Keratinocyte (primary cell): ENCODE measurements around the gene MRPS27. TPM values are rescaled to one million over a fixed set of nuclear protein-coding genes. Genes with fewer than 3 reads are reported as not detected.

Experiments used
- DNase-seq: peaks from one replicate; pipeline ENCODE4 v3.0.0-alpha.2; 2011; ENCODE audit warnings: low read depth, missing footprints, low spot score
- FAIRE-seq: peaks from 2 replicates; lab custom pipeline; 2011; peaks lifted over from hg19 to GRCh38; lab: Jason Lieb, UNC
- H2AFZ ChIP-seq: 2 replicates; pipeline ENCODE4 v1.6.0; 2012; ENCODE audit warnings: low read length, control low read depth, inconsistent platforms; ENCODE audit not compliant: control insufficient read depth
- H3K27ac ChIP-seq: 2 replicates; pipeline ENCODE4 v1.5.1; 2011; ENCODE audit warnings: low read length; ENCODE audit not compliant: control insufficient read depth, insufficient read depth
- H3K27me3 ChIP-seq: 3 replicates; pipeline ENCODE4 v1.6.0; 2011; ENCODE audit warnings: low read length; ENCODE audit not compliant: control insufficient read depth, insufficient read depth; ENCODE audit errors: extremely low read depth
- H3K36me3 ChIP-seq, 2 experiments: 2 replicates in 1 of 2; 3 replicates in 1 of 2; pipeline ENCODE4 v1.5.1; 2011; ENCODE audit warnings: low read length in 2 of 2, mild to moderate bottlenecking in 1 of 2; ENCODE audit not compliant: control insufficient read depth in 2 of 2, insufficient read depth in 2 of 2; ENCODE audit errors: extremely low read depth in 1 of 2
- H3K4me1 ChIP-seq: 3 replicates; pipeline ENCODE4 v1.5.1; 2011; ENCODE audit warnings: low read length; ENCODE audit not compliant: control insufficient read depth, insufficient read depth; ENCODE audit errors: extremely low read depth
- H3K4me2 ChIP-seq: 3 replicates; pipeline ENCODE4 v1.6.0; 2011; ENCODE audit warnings: low read depth, low read length; ENCODE audit not compliant: control insufficient read depth, insufficient read depth; ENCODE audit errors: extremely low read depth
- H3K4me3 ChIP-seq, 3 experiments: fragments of 200-600 bp in 1 of 3; sonication (generic) in 1 of 3; 2 replicates in 2 of 3; 3 replicates in 1 of 3; pipeline ENCODE4 v1.5.1; 2011 to 2016; ENCODE audit warnings: low read length in 3 of 3, mild to moderate bottlenecking in 3 of 3, control low read depth in 2 of 3, inconsistent platforms in 1 of 3, low read depth in 1 of 3, mixed read lengths in 1 of 3, mixed run types in 1 of 3, moderate library complexity in 1 of 3; ENCODE audit not compliant: control insufficient read depth in 2 of 3, insufficient read depth in 2 of 3; ENCODE audit errors: extremely low read depth in 1 of 3
- H3K79me2 ChIP-seq: 2 replicates; pipeline ENCODE4 v1.6.0; 2012; ENCODE audit warnings: low read length; ENCODE audit not compliant: control insufficient read depth, insufficient read depth
- H3K9ac ChIP-seq: 3 replicates; pipeline ENCODE4 v1.6.0; 2011; ENCODE audit warnings: low read length; ENCODE audit not compliant: control insufficient read depth, insufficient read depth; ENCODE audit errors: extremely low read depth
- H3K9me1 ChIP-seq: 3 replicates; pipeline ENCODE4 v1.6.0; 2011; ENCODE audit warnings: low read length; ENCODE audit not compliant: control insufficient read depth, insufficient read depth; ENCODE audit errors: extremely low read depth
- H3K9me3 ChIP-seq: 2 replicates; pipeline ENCODE4 v1.5.1; 2012; ENCODE audit warnings: low read depth, low read length; ENCODE audit not compliant: control insufficient read depth
- H4K20me1 ChIP-seq: 3 replicates; pipeline ENCODE4 v1.6.0; 2011; ENCODE audit warnings: low read length; ENCODE audit not compliant: control insufficient read depth, insufficient read depth; ENCODE audit errors: extremely low read depth
- EZH2 ChIP-seq: IDR thresholded peaks from one replicate; pipeline ENCODE4 v1.6.1; 2012; ENCODE audit warnings: inconsistent platforms, mild to moderate bottlenecking, low read length, moderate library complexity
- dilution Hi-C: fragments of 300-500 bp; cut with MboI; formaldehyde crosslinking; loops from one replicate; pipeline ENCODE4 v1.7.0; 2020; ENCODE audit warnings: low sequenced_read_pairs; ENCODE audit not compliant: extremely low pct_ligation_motif_present
- polyA plus RNA-seq, 5 experiments: library from polyadenylated mRNA; depleted of rRNA in 3 of 5; stranded (reverse) in 3 of 5; stranded (forward) in 1 of 5; unstranded in 1 of 5; fragments of >200 nt; gene quantifications; 1 replicate in 1 of 5; 2 replicates in 3 of 5; 3 replicates in 1 of 5; pipeline versions ENCODE4 v1.2.1 to v1.2.3, GENCODE V29; 2011 to 2012; ENCODE audit warnings: missing spikeins in 2 of 5, low read depth in 1 of 5, low replicate concordance in 1 of 5
- TF ChIP-seq, protein P1 (sequence below), 3 experiments: IDR thresholded peaks in 1 of 3; conservative IDR thresholded peaks in 1 of 3; optimal IDR thresholded peaks in 1 of 3; 2 replicates in 2 of 3; 3 replicates in 1 of 3; pipeline versions ENCODE3 to v1.5.1; 2011; ENCODE audit warnings: low read length in 3 of 3, mild to moderate bottlenecking in 3 of 3, moderate library complexity in 2 of 3, control low read depth in 1 of 3, inconsistent platforms in 1 of 3; ENCODE audit not compliant: insufficient read depth in 2 of 3; ENCODE audit errors: extremely low read depth in 1 of 3

The MRPS27 gene
- polyA plus RNA-seq, 1 donor (not counting 4 experiments of a cell fraction or from before 2014, with no cell fraction given) = 98.7 TPM

- Histone ChIP-seq H2AFZ (no peak overlapping the region), H3K4me3 (no peak overlapping the region), H3K27ac (no peak overlapping the region), H3K36me3 (peaks cover 3 to 10% of the 10 kb centered on the region in 2 experiments), H3K79me2 (peaks cover 8% of the 10 kb centered on the region), H3K9me3 (no peaks in the 10 kb centered on the region), H3K27me3 (no peaks in the 10 kb centered on the region), H3K9ac (no peak overlapping the region), H3K4me1 (no peaks in the 10 kb centered on the region), H4K20me1 (no peaks in the 10 kb centered on the region), H3K9me1 (no peaks in the 10 kb centered on the region), H3K4me2 (no peak overlapping the region)
- DNase-seq (no peak), FAIRE-seq (no peak)
- dilution Hi-C loops = no loop called here
- TF ChIP-seq, protein P1, sequence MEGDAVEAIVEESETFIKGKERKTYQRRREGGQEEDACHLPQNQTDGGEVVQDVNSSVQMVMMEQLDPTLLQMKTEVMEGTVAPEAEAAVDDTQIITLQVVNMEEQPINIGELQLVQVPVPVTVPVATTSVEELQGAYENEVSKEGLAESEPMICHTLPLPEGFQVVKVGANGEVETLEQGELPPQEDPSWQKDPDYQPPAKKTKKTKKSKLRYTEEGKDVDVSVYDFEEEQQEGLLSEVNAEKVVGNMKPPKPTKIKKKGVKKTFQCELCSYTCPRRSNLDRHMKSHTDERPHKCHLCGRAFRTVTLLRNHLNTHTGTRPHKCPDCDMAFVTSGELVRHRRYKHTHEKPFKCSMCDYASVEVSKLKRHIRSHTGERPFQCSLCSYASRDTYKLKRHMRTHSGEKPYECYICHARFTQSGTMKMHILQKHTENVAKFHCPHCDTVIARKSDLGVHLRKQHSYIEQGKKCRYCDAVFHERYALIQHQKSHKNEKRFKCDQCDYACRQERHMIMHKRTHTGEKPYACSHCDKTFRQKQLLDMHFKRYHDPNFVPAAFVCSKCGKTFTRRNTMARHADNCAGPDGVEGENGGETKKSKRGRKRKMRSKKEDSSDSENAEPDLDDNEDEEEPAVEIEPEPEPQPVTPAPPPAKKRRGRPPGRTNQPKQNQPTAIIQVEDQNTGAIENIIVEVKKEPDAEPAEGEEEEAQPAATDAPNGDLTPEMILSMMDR (optimal IDR thresholded peaks at IDR 0.05 in 1 of 3, IDR thresholded peaks at IDR 0.05 in 1 of 3, conservative IDR thresholded peaks at IDR 0.05 in 1 of 3; ENCODE audit: extremely low read depth in 1 of 3, insufficient read depth in 2 of 3, low read length in 3 of 3) = no peak
- TF ChIP-seq EZH2 = no peak
These were observed 25.6 kb downstream of the MRPS27 start for GRCh38 chr5:72294473-72294872.

DNA sequence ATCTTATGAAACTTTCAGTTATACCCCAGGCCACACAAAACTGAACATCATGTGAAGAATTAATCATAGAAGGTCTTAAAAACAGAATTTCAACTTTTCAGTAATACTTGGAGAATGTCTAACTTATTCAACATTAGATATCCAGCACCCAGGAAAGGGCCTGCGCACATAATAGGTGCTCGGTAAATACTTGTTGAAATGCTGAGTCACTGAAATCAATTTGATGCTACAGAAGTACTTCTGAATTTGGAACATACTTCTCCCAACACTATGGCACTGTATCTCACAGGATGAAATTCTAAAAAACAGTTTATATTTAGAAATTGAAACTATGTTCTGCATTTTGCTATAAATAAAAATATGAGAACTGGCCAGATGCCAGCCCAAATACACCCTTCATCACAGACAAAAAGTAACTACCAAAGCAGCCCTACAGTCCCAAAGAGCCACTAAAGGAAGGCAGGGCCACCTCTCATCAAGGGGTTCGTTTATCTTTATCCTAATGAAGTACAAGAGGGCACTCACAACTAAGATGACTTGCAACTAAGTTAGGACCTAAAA is 26.5 kb downstream of the MRPS27 start:
- Histone ChIP-seq H2AFZ (no peak overlapping the region), H3K27ac (no peak overlapping the region), H3K4me2 (no peak overlapping the region), H3K4me3 (no peak overlapping the region), H3K79me2 (peaks cover under 1% of the 10 kb centered on the region), H3K27me3 (no peaks in the 10 kb centered on the region), H3K9ac (no peak overlapping the region), H3K4me1 (no peaks in the 10 kb centered on the region), H3K36me3 (peaks cover 4 to 11% of the 10 kb centered on the region in 2 experiments), H3K9me3 (no peaks in the 10 kb centered on the region), H3K9me1 (no peaks in the 10 kb centered on the region), H4K20me1 (no peaks in the 10 kb centered on the region)
- FAIRE-seq (no peak), DNase-seq (no peak)
- no peak for TF ChIP-seq EZH2
- dilution Hi-C loops = no loop called here

DNA sequence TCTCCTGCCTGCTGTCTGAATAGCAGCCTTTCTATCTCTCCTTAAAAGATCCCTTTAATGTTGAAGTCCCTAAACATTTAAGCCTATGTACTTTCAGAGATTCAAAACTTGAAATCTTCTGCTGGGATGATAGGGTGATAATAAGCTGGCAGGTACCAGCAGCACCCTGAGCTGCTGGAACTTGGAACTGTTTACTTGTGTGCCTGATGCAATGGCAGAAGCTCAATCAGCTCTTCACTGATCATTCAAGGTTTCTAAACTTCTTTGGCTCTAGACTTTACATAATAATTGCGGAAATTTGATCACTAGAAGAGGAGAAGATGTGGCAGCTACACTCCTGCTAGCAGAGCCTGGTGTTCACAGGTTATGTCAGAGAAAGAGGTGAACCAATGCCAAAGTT is 27.6 kb downstream of the MRPS27 start:
- Histone ChIP-seq H2AFZ (no peak overlapping the region), H3K4me2 (no peak overlapping the region), H3K4me1 (no peaks in the 10 kb centered on the region), H3K9me3 (no peaks in the 10 kb centered on the region), H3K4me3 (no peak overlapping the region), H3K9ac (no peak overlapping the region), H3K9me1 (no peaks in the 10 kb centered on the region), H4K20me1 (no peaks in the 10 kb centered on the region), H3K36me3 (peaks cover 7 to 14% of the 10 kb centered on the region in 2 experiments), H3K79me2 (no peaks in the 10 kb centered on the region), H3K27me3 (no peaks in the 10 kb centered on the region), H3K27ac (no peak overlapping the region)
- dilution Hi-C loops = no loop called here
- DNase-seq (no peak), FAIRE-seq (no peak)
- no peak for TF ChIP-seq EZH2
- TF ChIP-seq, protein P1 (optimal IDR thresholded peaks at IDR 0.05 in 1 of 3, IDR thresholded peaks at IDR 0.05 in 1 of 3, conservative IDR thresholded peaks at IDR 0.05 in 1 of 3; ENCODE audit: extremely low read depth in 1 of 3, insufficient read depth in 2 of 3, low read length in 3 of 3) = no peak
